Measurements from ENCODE around the gene KLF9. TPM values are rescaled to one million over a fixed set of nuclear protein-coding genes. Genes with fewer than 3 reads are reported as not detected.

The KLF9 gene
- total RNA-seq, 2 experiments from 2014 or later: 1.9 to 2.3 TPM

DNA sequence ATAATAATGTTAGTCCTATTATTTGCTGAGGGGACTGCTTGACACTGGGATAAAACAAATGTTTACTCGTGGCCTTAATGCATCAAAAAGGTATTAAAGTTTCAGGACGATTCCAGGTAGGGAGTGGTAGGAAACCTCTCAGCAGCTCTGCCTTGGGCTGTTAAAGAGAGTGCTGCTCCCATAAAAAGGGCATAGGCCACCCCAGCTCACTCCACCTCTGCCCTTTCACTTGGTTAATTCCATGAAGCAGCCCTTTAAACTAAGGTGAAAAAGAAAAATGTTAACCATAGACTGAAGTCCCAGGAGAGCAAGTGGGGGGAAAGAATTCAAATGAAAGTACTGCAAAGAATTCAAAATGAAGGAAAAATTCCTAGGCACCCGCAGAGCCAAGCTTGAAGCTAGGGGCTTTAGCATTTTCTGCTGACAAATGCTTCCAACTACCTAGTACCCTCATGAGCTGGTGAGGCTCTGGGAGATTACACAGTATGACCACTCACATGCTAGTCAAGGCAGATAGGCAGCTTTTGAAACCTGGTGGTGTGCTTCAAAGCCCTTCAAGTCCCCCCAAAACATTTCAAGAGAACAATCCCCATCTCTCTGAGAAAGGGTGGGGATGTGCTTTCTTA lies 8.5 kb downstream of the KLF9 start:
- H3K9me3 ChIP-seq (ENCODE audit: low read length): no peaks in the 10 kb centered on the region
- no peaks in the 10 kb centered on the region; the same call in 1 of the 2 replicates for H4K20me1 ChIP-seq (ENCODE audit: insufficient read depth, low read length)
- TF ChIP-seq, protein P1, sequence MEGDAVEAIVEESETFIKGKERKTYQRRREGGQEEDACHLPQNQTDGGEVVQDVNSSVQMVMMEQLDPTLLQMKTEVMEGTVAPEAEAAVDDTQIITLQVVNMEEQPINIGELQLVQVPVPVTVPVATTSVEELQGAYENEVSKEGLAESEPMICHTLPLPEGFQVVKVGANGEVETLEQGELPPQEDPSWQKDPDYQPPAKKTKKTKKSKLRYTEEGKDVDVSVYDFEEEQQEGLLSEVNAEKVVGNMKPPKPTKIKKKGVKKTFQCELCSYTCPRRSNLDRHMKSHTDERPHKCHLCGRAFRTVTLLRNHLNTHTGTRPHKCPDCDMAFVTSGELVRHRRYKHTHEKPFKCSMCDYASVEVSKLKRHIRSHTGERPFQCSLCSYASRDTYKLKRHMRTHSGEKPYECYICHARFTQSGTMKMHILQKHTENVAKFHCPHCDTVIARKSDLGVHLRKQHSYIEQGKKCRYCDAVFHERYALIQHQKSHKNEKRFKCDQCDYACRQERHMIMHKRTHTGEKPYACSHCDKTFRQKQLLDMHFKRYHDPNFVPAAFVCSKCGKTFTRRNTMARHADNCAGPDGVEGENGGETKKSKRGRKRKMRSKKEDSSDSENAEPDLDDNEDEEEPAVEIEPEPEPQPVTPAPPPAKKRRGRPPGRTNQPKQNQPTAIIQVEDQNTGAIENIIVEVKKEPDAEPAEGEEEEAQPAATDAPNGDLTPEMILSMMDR (conservative IDR thresholded peaks at IDR 0.05; ENCODE audit: low read length): no peak
- TF ChIP-seq EZH2phosphoT487 (IDR thresholded peaks at IDR 0.05; ENCODE audit: borderline replicate concordance, low read depth, low read length): no peak
- POLR2A ChIA-PET: interaction anchor here (0.6 kb wide), 2 partner anchors 26 to 90 kb away, joined by 3 read pairs; no protein-coding TSS in a partner anchor
- H3K9me2 ChIP-seq (ENCODE audit: insufficient read depth, low read length): no peaks in the 10 kb centered on the region
- intact Hi-C loops (cut with micrococcal nuclease; ENCODE audit: unreplicated experiment): no loop called here
- no TSS peak for BruUV-seq (replicated peaks)
- H3K36me3 ChIP-seq (ENCODE audit: insufficient read depth, low read length): no peaks in the 10 kb centered on the region
- no peak overlapping the region for H3K4me3 ChIP-seq (ENCODE audit: low read depth, low read length, poor library complexity, severe bottlenecking)
- DNase-seq (ENCODE audit: low spot score): no peak
- H2AFZ ChIP-seq (ENCODE audit: low read length): 0 out of 2 replicates have a peak overlapping the region, but pooled peaks have one; percentile 28
- peaks cover 12% of the 10 kb centered on the region for H3K4me1 ChIP-seq (ENCODE audit: insufficient read depth, low read length, poor library complexity, severe bottlenecking)
- CTCF ChIA-PET (ENCODE audit: unreplicated experiment): no interaction called here
- peak overlapping the region; percentile 11 for H3K4me2 ChIP-seq (ENCODE audit: low read length)
- no peak overlapping the region for H3K27ac ChIP-seq (ENCODE audit: low read depth, low read length, poor library complexity, severe bottlenecking)
- no peaks in the 10 kb centered on the region for H3K79me2 ChIP-seq (ENCODE audit: insufficient read depth, low read depth, low read length)

DNA sequence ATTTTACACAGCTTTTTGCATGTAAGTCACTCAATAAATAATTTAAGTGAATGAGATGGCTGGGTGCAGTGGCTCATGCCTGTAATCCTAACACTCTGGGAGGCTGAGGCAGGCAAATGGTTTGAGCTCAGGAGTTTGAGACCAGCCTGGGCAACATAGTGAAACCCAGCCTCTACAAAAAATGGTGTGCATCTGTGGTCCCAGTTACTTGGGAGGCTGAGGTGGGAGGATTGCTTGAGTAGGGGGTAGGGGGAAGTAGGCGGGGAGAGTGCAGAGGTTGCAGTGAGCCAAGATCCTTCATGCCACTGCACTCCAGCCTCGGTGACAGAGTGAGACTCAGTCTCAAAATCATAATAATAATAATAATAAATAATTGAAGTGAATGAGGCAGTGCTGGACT lies 10.2 kb downstream of the KLF9 start:
- H2AFZ ChIP-seq (ENCODE audit: low read length): no peak overlapping the region
- no peak for DNase-seq (ENCODE audit: low spot score)
- no peak overlapping the region for H3K27ac ChIP-seq (ENCODE audit: low read depth, low read length, poor library complexity, severe bottlenecking)
- H3K4me2 ChIP-seq (ENCODE audit: low read length): no peak overlapping the region
- no TSS peak for BruUV-seq (replicated peaks)
- H3K9me2 ChIP-seq (ENCODE audit: insufficient read depth, low read length): no peaks in the 10 kb centered on the region
- no peak for TF ChIP-seq EZH2phosphoT487 (IDR thresholded peaks at IDR 0.05; ENCODE audit: borderline replicate concordance, low read depth, low read length)
- TF ChIP-seq, protein P1 (conservative IDR thresholded peaks at IDR 0.05; ENCODE audit: low read length): no peak
- no peak overlapping the region for H3K4me3 ChIP-seq (ENCODE audit: low read depth, low read length, poor library complexity, severe bottlenecking)
- no peaks in the 10 kb centered on the region for H3K9me3 ChIP-seq (ENCODE audit: low read length)
- no peaks in the 10 kb centered on the region for H3K36me3 ChIP-seq (ENCODE audit: insufficient read depth, low read length)
- ChIA-PET POLR2A (no interaction called here), CTCF (ENCODE audit: unreplicated experiment) (no interaction called here)
- H3K4me1 ChIP-seq (ENCODE audit: insufficient read depth, low read length, poor library complexity, severe bottlenecking): peaks cover 4% of the 10 kb centered on the region
- intact Hi-C loops (cut with micrococcal nuclease; ENCODE audit: unreplicated experiment): no loop called here
- H4K20me1 ChIP-seq (ENCODE audit: insufficient read depth, low read length): no peaks in the 10 kb centered on the region; the same call in 1 of the 2 replicates
- H3K79me2 ChIP-seq (ENCODE audit: insufficient read depth, low read depth, low read length): no peaks in the 10 kb centered on the region

DNA sequence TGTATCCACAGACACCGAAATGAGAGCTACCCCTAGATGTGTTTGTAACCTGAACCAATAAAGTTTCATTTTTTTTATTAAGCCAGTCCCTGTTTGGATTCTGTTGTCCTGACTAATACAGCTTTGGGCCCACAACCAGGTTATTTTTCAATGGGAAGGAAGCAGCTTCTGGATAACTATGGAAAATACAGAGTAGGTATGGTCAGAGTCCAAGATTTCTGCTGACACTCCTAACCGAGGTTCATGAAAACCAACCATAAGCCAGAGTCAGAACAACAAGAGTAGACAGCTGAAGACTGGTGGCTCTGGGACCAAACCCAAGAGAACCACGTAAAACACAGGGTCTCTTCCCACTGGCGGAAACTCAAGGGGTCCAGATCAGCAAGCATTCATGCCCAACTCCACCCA lies 10.8 kb downstream of the KLF9 start:
- CTCF ChIA-PET (ENCODE audit: unreplicated experiment): no interaction called here
- Histone ChIP-seq H3K9me3 (ENCODE audit: low read length) (no peaks in the 10 kb centered on the region), H3K4me3 (ENCODE audit: low read depth, low read length, poor library complexity, severe bottlenecking) (no peak overlapping the region), H3K9me2 (ENCODE audit: insufficient read depth, low read length) (no peaks in the 10 kb centered on the region), H3K27ac (ENCODE audit: low read depth, low read length, poor library complexity, severe bottlenecking) (no peak overlapping the region), H3K4me2 (ENCODE audit: low read length) (no peak overlapping the region), H2AFZ (ENCODE audit: low read length) (no peak overlapping the region), H4K20me1 (ENCODE audit: insufficient read depth, low read length) (no peaks in the 10 kb centered on the region; the same call in 1 of the 2 replicates), H3K4me1 (ENCODE audit: insufficient read depth, low read length, poor library complexity, severe bottlenecking) (peaks cover 4% of the 10 kb centered on the region), H3K79me2 (ENCODE audit: insufficient read depth, low read depth, low read length) (no peaks in the 10 kb centered on the region), H3K36me3 (ENCODE audit: insufficient read depth, low read length) (no peaks in the 10 kb centered on the region)
- TF ChIP-seq, protein P1 (conservative IDR thresholded peaks at IDR 0.05; ENCODE audit: low read length): no peak
- TF ChIP-seq EZH2phosphoT487 (IDR thresholded peaks at IDR 0.05; ENCODE audit: borderline replicate concordance, low read depth, low read length): no peak
- no peak for DNase-seq (ENCODE audit: low spot score)
- intact Hi-C loops (cut with micrococcal nuclease; ENCODE audit: unreplicated experiment): no loop called here
- POLR2A ChIA-PET: no interaction called here
- no TSS peak for BruUV-seq (replicated peaks)

Measured in OCI-LY7 (cell line).